Activated CD8-positive, alpha-beta memory T cell treated with anti-CD3 and anti-CD28 coated beads for 36 hours (primary cell): ENCODE results near the gene FAM78A. TPM values are rescaled to one million over a fixed set of nuclear protein-coding genes. Genes with fewer than 3 reads are reported as not detected.

Source experiments
- CTCF ChIA-PET: fragments of 350-600 bp; sonication (Branson Sonifier 250); formaldehyde crosslinking; loops from one replicate; lab custom pipeline; 2021; ENCODE audit warnings: antibody characterized with exemption; lab: Charles Lee
- POLR2A ChIA-PET: fragments of 350-600 bp; sonication (Branson Sonifier 250); formaldehyde crosslinking; loops from one replicate; lab custom pipeline; 2021; ENCODE audit warnings: antibody characterized with exemption; lab: Charles Lee
- total RNA-seq, 2 experiments: library from RNA; stranded (reverse); gene quantifications; one replicate each; pipeline ENCODE4 v1.2.3, GENCODE V29; 2021

The FAM78A gene
- total RNA-seq, 2 experiments from 2014 or later = 46.4 to 48.4 TPM

- ChIA-PET POLR2A (no interaction called here), CTCF (interaction anchor here (0.5 to 1.5 kb wide), 3 partner anchors 13 to 109 kb away, joined by 3 to 4 read pairs (median 3); no protein-coding TSS in a partner anchor)
Measured at GRCh38 chr9:131288217-131288616, 11.9 kb upstream of the FAM78A start.

GRCh38 chr9:131287359-131287758 lies 11.0 kb upstream of the FAM78A start:
- ChIA-PET POLR2A (no interaction called here), CTCF (no interaction called here)

- ChIA-PET POLR2A (no interaction called here), CTCF (interaction anchor here (2.3 kb wide), 1 partner anchor 15 kb away, joined by 6 read pairs; no protein-coding TSS in a partner anchor)
Measured at GRCh38 chr9:131284856-131285255, 8.5 kb upstream of the FAM78A start.

GRCh38 chr9:131282688-131283422 lies 6.5 kb upstream of the FAM78A start:
- CTCF ChIA-PET = interaction anchor here (2.3 kb wide), 1 partner anchor 13 kb away, joined by 6 read pairs; no protein-coding TSS in a partner anchor
- POLR2A ChIA-PET = no interaction called here

GRCh38 chr9:131282175-131282574 lies 5.9 kb upstream of the FAM78A start:
- ChIA-PET POLR2A (no interaction called here), CTCF (interaction anchor here (2.3 kb wide), 1 partner anchor 12 kb away, joined by 6 read pairs; no protein-coding TSS in a partner anchor)

GRCh38 chr9:131281119-131281965 lies 5.0 kb upstream of the FAM78A start:
- ChIA-PET POLR2A (no interaction called here), CTCF (no interaction called here)

- CTCF ChIA-PET = interaction anchor here (3.3 kb wide), 1 partner anchor 55 kb away, joined by 11 read pairs; no protein-coding TSS in a partner anchor
Measured at GRCh38 chr9:131280660-131281059, 4.3 kb upstream of the FAM78A start.

GRCh38 chr9:131279863-131280570 lies 3.7 kb upstream of the FAM78A start:
- ChIA-PET CTCF (interaction anchor here (2.0 to 3.3 kb wide), 2 partner anchors 12 to 56 kb away, joined by 9 to 11 read pairs; no protein-coding TSS in a partner anchor), POLR2A (interaction anchor here (0.6 to 2.2 kb wide), 2 partner anchors 12 to 24 kb away, joined by 6 to 23 read pairs; no protein-coding TSS in a partner anchor)

More at GRCh38 chr9:131280660-131281059, 4.3 kb upstream of the FAM78A start:
- POLR2A ChIA-PET = no interaction called here

GRCh38 chr9:131279196-131279862 lies 3.0 kb upstream of the FAM78A start:
- ChIA-PET POLR2A (interaction anchor here (0.6 to 2.2 kb wide), 2 partner anchors 12 to 23 kb away, joined by 6 to 23 read pairs; no protein-coding TSS in a partner anchor), CTCF (interaction anchor here (2.0 to 3.3 kb wide), 2 partner anchors 11 to 57 kb away, joined by 9 to 11 read pairs; no protein-coding TSS in a partner anchor)

- POLR2A ChIA-PET = interaction anchor here (0.5 to 2.2 kb wide), 2 partner anchors 22 to 57 kb away, joined by 4 to 23 read pairs; no protein-coding TSS in a partner anchor
- CTCF ChIA-PET = interaction anchor here (0.9 to 3.3 kb wide), 4 partner anchors 10 to 57 kb away, joined by 4 to 11 read pairs (median 6); no protein-coding TSS in a partner anchor
Measured at GRCh38 chr9:131278702-131279111, 2.4 kb upstream of the FAM78A start.

- ChIA-PET CTCF (interaction anchor here (0.9 to 3.3 kb wide), 4 partner anchors 10 to 58 kb away, joined by 4 to 11 read pairs (median 6); no protein-coding TSS in a partner anchor), POLR2A (interaction anchor here (0.5 to 2.2 kb wide), 2 partner anchors 22 to 58 kb away, joined by 4 to 23 read pairs; no protein-coding TSS in a partner anchor)
Measured at GRCh38 chr9:131277910-131278701, 1.8 kb upstream of the FAM78A start.

- ChIA-PET POLR2A (interaction anchor here (0.7 to 5.2 kb wide), 6 partner anchors 11 to 220 kb away, joined by 3 to 62 read pairs (median 6); no protein-coding TSS in a partner anchor), CTCF (interaction anchor here (1.3 to 3.3 kb wide), 3 partner anchors 21 to 59 kb away, joined by 4 to 11 read pairs (median 7); no protein-coding TSS in a partner anchor)
Measured at GRCh38 chr9:131277287-131277909, 1.1 kb upstream of the FAM78A start.

- CTCF ChIA-PET = interaction anchor here (0.5 to 1.3 kb wide), 3 partner anchors 10 to 192 kb away, joined by 3 to 7 read pairs (median 4); no protein-coding TSS in a partner anchor
- POLR2A ChIA-PET = interaction anchor here (0.7 to 5.2 kb wide), 6 partner anchors 11 to 221 kb away, joined by 3 to 62 read pairs (median 6); no protein-coding TSS in a partner anchor
Measured at GRCh38 chr9:131276891-131277286, 579 bp upstream of the FAM78A start.

GRCh38 chr9:131275332-131276093 lies 797 bp downstream of the FAM78A start:
- ChIA-PET POLR2A (interaction anchor here (0.7 to 5.2 kb wide), 5 partner anchors 9 to 37 kb away, joined by 3 to 62 read pairs (median 5); no protein-coding TSS in a partner anchor), CTCF (interaction anchor here (0.8 to 9.8 kb wide), 2 partner anchors 13 to 21 kb away, joined by 3 to 84 read pairs; no protein-coding TSS in a partner anchor)

- CTCF ChIA-PET = interaction anchor here (0.8 to 9.8 kb wide), 4 partner anchors 14 to 62 kb away, joined by 3 to 84 read pairs (median 3); no protein-coding TSS in a partner anchor
Measured at GRCh38 chr9:131274674-131275331, 1.5 kb downstream of the FAM78A start.

More at GRCh38 chr9:131274674-131275331, 1.5 kb downstream of the FAM78A start:
- POLR2A ChIA-PET = interaction anchor here (0.7 to 5.2 kb wide), 6 partner anchors 8 to 37 kb away, joined by 3 to 62 read pairs (median 4); no protein-coding TSS in a partner anchor
